ENCODE data around the gene TBC1D32.

TBC1D32 gene

DNA sequence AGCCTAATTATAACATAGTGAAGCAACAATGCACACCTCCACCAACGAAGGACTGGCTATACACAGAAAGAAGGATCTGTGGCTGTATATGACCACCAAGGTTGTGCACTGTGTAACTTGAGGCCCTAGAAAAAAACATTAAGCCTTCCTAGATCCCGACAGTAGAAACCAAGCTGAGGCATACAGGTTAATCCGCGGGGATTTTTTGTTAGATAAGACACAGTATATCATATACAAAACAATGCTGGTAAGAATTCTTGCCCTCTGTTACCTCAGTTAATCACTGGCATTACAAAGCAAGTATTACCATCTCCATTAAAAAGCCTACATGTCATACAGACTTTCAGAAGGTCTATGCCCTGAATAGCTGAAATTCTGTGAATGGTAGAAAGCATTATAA, 228.8 kb downstream of the TBC1D32 start:
- H3F3A ChIP-seq (ENCODE audit: insufficient read depth, low read length): no peaks in the 10 kb centered on the region
- no peak for TF ChIP-seq EZH2 (IDR thresholded peaks at IDR 0.05; ENCODE audit: borderline replicate concordance, low read length)
- TF ChIP-seq, protein P1, sequence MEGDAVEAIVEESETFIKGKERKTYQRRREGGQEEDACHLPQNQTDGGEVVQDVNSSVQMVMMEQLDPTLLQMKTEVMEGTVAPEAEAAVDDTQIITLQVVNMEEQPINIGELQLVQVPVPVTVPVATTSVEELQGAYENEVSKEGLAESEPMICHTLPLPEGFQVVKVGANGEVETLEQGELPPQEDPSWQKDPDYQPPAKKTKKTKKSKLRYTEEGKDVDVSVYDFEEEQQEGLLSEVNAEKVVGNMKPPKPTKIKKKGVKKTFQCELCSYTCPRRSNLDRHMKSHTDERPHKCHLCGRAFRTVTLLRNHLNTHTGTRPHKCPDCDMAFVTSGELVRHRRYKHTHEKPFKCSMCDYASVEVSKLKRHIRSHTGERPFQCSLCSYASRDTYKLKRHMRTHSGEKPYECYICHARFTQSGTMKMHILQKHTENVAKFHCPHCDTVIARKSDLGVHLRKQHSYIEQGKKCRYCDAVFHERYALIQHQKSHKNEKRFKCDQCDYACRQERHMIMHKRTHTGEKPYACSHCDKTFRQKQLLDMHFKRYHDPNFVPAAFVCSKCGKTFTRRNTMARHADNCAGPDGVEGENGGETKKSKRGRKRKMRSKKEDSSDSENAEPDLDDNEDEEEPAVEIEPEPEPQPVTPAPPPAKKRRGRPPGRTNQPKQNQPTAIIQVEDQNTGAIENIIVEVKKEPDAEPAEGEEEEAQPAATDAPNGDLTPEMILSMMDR (IDR thresholded peaks at IDR 0.05; ENCODE audit: low read length): no peak
- H3K27me3 ChIP-seq (ENCODE audit: insufficient read depth, low read length): no peaks in the 10 kb centered on the region
- no peak overlapping the region for H3K4me2 ChIP-seq (ENCODE audit: low read length)
- no peak overlapping the region for H3K27ac ChIP-seq (ENCODE audit: low read depth, low read length, poor library complexity, severe bottlenecking)
- H2AFZ ChIP-seq (ENCODE audit: low read length): no peak overlapping the region
- no peaks in the 10 kb centered on the region for H3K36me3 ChIP-seq (ENCODE audit: insufficient read depth, low read length)
- H3K9me3 ChIP-seq (ENCODE audit: low read length): no peaks in the 10 kb centered on the region
- no peaks in the 10 kb centered on the region for H3K9me2 ChIP-seq (ENCODE audit: low read depth, low read length)
- no peak overlapping the region for H3K4me3 ChIP-seq (ENCODE audit: low read depth, low read length, poor library complexity, severe bottlenecking)
- no peaks in the 10 kb centered on the region for H4K20me1 ChIP-seq (ENCODE audit: insufficient read depth, low read length)
- H3K79me2 ChIP-seq (ENCODE audit: insufficient read depth, low read length): no peaks in the 10 kb centered on the region
- H3K9ac ChIP-seq (ENCODE audit: low read length): no peak overlapping the region
- H3K4me1 ChIP-seq (ENCODE audit: insufficient read depth, low read length, severe bottlenecking): no peaks in the 10 kb centered on the region

DNA sequence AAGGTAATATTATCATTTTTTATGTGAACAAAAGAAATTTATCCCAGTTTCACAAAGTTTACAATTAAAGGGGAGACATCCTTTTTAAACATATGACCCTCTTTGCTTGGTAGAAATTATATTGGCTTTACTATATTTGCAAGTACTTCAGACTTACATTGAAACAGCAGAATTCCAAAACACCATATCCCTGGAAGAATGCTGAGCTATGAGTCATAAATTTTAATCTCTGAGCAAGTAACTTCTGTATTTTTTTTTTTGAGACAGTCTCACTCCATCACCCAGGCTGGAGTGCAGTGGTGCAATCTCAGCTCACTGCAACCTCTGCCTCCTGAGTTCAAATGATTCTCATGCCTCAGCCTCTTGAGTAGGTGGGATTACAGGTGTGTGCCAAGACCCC, 240.4 kb downstream of the TBC1D32 start:
- H2AFZ ChIP-seq (ENCODE audit: low read length): no peak overlapping the region

DNA sequence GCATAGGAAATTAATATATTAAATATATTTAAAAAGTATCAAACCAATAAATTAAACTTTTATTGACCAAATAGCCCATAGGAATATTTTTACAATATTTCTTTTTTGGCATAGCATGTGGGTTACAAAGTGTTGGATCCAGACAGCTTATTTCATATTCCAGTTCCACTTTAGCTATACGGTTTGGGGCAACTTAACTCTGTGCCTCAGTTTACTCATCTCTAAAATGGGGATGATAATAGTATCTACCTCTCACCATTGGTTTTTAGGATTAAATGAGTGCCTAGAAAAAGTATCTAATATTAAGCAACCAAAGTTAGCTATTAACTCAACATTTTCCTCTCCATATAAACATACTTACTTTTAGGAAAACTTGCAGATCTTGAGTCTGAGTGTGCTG, 243.8 kb downstream of the TBC1D32 start:
- no peak for TF ChIP-seq EZH2 (IDR thresholded peaks at IDR 0.05; ENCODE audit: borderline replicate concordance, low read length)
- Histone ChIP-seq H3F3A (ENCODE audit: insufficient read depth, low read length) (no peaks in the 10 kb centered on the region), H3K4me1 (ENCODE audit: insufficient read depth, low read length, severe bottlenecking) (no peaks in the 10 kb centered on the region)

More for the DNA sequence above, 240.4 kb downstream of the TBC1D32 start:
- Histone ChIP-seq H3K9me2 (ENCODE audit: low read depth, low read length) (no peaks in the 10 kb centered on the region), H3F3A (ENCODE audit: insufficient read depth, low read length) (no peaks in the 10 kb centered on the region), H3K9me3 (ENCODE audit: low read length) (no peaks in the 10 kb centered on the region), H3K4me3 (ENCODE audit: low read depth, low read length, poor library complexity, severe bottlenecking) (no peak overlapping the region), H3K4me2 (ENCODE audit: low read length) (no peak overlapping the region), H3K79me2 (ENCODE audit: insufficient read depth, low read length) (no peaks in the 10 kb centered on the region), H3K27ac (ENCODE audit: low read depth, low read length, poor library complexity, severe bottlenecking) (no peak overlapping the region), H3K4me1 (ENCODE audit: insufficient read depth, low read length, severe bottlenecking) (no peaks in the 10 kb centered on the region), H3K27me3 (ENCODE audit: insufficient read depth, low read length) (no peaks in the 10 kb centered on the region), H3K9ac (ENCODE audit: low read length) (no peak overlapping the region), H4K20me1 (ENCODE audit: insufficient read depth, low read length) (no peaks in the 10 kb centered on the region), H3K36me3 (ENCODE audit: insufficient read depth, low read length) (no peaks in the 10 kb centered on the region)
- TF ChIP-seq EZH2 (IDR thresholded peaks at IDR 0.05; ENCODE audit: borderline replicate concordance, low read length): no peak
- TF ChIP-seq, protein P1 (IDR thresholded peaks at IDR 0.05; ENCODE audit: low read length): no peak

DNA sequence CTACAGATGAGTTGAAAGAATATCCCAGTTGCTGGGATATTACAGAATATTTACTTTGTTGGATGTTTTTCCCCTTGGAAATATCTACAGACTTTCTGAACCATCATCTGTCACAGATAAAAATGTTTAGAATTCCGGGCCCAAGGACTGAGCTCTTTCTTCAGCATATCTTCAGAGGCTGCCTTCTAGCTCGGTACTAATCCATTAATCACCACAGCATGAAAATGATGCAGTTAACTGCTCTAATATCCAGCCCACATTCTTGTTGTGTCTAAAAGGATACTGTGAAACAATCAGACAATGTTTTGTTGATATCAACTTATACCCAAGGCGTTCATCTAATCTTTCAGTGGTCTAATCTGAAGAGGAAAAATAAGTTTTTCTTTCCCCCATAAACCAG, 247.4 kb downstream of the TBC1D32 start:
- no peak overlapping the region for H3K27ac ChIP-seq (ENCODE audit: low read depth, low read length, poor library complexity, severe bottlenecking)
- no peaks in the 10 kb centered on the region for H4K20me1 ChIP-seq (ENCODE audit: insufficient read depth, low read length)
- no peak overlapping the region for H2AFZ ChIP-seq (ENCODE audit: low read length)
- no peak for TF ChIP-seq EZH2 (IDR thresholded peaks at IDR 0.05; ENCODE audit: borderline replicate concordance, low read length)
- TF ChIP-seq, protein P1 (IDR thresholded peaks at IDR 0.05; ENCODE audit: low read length): no peak
- H3K4me1 ChIP-seq (ENCODE audit: insufficient read depth, low read length, severe bottlenecking): no peaks in the 10 kb centered on the region
- H3K27me3 ChIP-seq (ENCODE audit: insufficient read depth, low read length): no peaks in the 10 kb centered on the region
- H3K36me3 ChIP-seq (ENCODE audit: insufficient read depth, low read length): no peaks in the 10 kb centered on the region
- no peaks in the 10 kb centered on the region for H3F3A ChIP-seq (ENCODE audit: insufficient read depth, low read length)
- no peaks in the 10 kb centered on the region for H3K9me3 ChIP-seq (ENCODE audit: low read length)
- no peaks in the 10 kb centered on the region for H3K9me2 ChIP-seq (ENCODE audit: low read depth, low read length)
- H3K79me2 ChIP-seq (ENCODE audit: insufficient read depth, low read length): no peaks in the 10 kb centered on the region
- H3K9ac ChIP-seq (ENCODE audit: low read length): no peak overlapping the region
- H3K4me2 ChIP-seq (ENCODE audit: low read length): no peak overlapping the region
- H3K4me3 ChIP-seq (ENCODE audit: low read depth, low read length, poor library complexity, severe bottlenecking): no peak overlapping the region

More for the DNA sequence above, 243.8 kb downstream of the TBC1D32 start:
- no peaks in the 10 kb centered on the region for H3K9me3 ChIP-seq (ENCODE audit: low read length)
- no peak overlapping the region for H3K4me3 ChIP-seq (ENCODE audit: low read depth, low read length, poor library complexity, severe bottlenecking)
- H3K36me3 ChIP-seq (ENCODE audit: insufficient read depth, low read length): no peaks in the 10 kb centered on the region
- no peak overlapping the region for H3K9ac ChIP-seq (ENCODE audit: low read length)
- no peaks in the 10 kb centered on the region for H3K27me3 ChIP-seq (ENCODE audit: insufficient read depth, low read length)
- no peak overlapping the region for H3K27ac ChIP-seq (ENCODE audit: low read depth, low read length, poor library complexity, severe bottlenecking)
- H4K20me1 ChIP-seq (ENCODE audit: insufficient read depth, low read length): no peaks in the 10 kb centered on the region
- no peaks in the 10 kb centered on the region for H3K79me2 ChIP-seq (ENCODE audit: insufficient read depth, low read length)
- H3K9me2 ChIP-seq (ENCODE audit: low read depth, low read length): no peaks in the 10 kb centered on the region
- no peak overlapping the region for H3K4me2 ChIP-seq (ENCODE audit: low read length)
- no peak overlapping the region for H2AFZ ChIP-seq (ENCODE audit: low read length)

Measured in OCI-LY1 (cell line).